ENCODE measurements around the gene GPC6.

The GPC6 gene

GRCh38 chr13:93345024-93345423, 118.4 kb downstream of the GPC6 start:
- Histone ChIP-seq H3K9me2 (replicated peaks; ENCODE audit: low read depth, low read length) (no peaks in the 10 kb centered on the region), H4K20me1 (ENCODE audit: insufficient read depth, low read length, poor library complexity, severe bottlenecking) (no peaks in the 10 kb centered on the region), H3K4me1 (ENCODE audit: insufficient read depth, low read length, poor library complexity, severe bottlenecking) (no peaks in the 10 kb centered on the region), H3F3A (ENCODE audit: low read depth) (no peaks in the 10 kb centered on the region), H3K79me2 (ENCODE audit: insufficient read depth, low read length) (no peaks in the 10 kb centered on the region), H3K9ac (ENCODE audit: low read depth, low read length, poor library complexity, severe bottlenecking) (no peak overlapping the region), H3K4me3 (ENCODE audit: low read length, poor library complexity, severe bottlenecking) (no peak overlapping the region), H2AFZ (ENCODE audit: low read length) (no peak overlapping the region), H3K27me3 (ENCODE audit: insufficient read depth, low read length, poor library complexity, severe bottlenecking) (no peaks in the 10 kb centered on the region), H3K4me2 (ENCODE audit: low read depth, low read length, poor library complexity, severe bottlenecking) (no peak overlapping the region), H3K36me3 (ENCODE audit: insufficient read depth, low read length) (no peaks in the 10 kb centered on the region), H3K9me3 (ENCODE audit: insufficient read depth, low read depth, low read length) (no peaks in the 10 kb centered on the region)
- no peak for TF ChIP-seq EZH2phosphoT487 (IDR thresholded peaks at IDR 0.05; ENCODE audit: borderline replicate concordance)
- TF ChIP-seq, protein P1, sequence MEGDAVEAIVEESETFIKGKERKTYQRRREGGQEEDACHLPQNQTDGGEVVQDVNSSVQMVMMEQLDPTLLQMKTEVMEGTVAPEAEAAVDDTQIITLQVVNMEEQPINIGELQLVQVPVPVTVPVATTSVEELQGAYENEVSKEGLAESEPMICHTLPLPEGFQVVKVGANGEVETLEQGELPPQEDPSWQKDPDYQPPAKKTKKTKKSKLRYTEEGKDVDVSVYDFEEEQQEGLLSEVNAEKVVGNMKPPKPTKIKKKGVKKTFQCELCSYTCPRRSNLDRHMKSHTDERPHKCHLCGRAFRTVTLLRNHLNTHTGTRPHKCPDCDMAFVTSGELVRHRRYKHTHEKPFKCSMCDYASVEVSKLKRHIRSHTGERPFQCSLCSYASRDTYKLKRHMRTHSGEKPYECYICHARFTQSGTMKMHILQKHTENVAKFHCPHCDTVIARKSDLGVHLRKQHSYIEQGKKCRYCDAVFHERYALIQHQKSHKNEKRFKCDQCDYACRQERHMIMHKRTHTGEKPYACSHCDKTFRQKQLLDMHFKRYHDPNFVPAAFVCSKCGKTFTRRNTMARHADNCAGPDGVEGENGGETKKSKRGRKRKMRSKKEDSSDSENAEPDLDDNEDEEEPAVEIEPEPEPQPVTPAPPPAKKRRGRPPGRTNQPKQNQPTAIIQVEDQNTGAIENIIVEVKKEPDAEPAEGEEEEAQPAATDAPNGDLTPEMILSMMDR (conservative IDR thresholded peaks at IDR 0.05; ENCODE audit: low read length): no peak

- Histone ChIP-seq H3K4me1 (ENCODE audit: insufficient read depth, low read length, poor library complexity, severe bottlenecking) (no peaks in the 10 kb centered on the region), H3K4me2 (ENCODE audit: low read depth, low read length, poor library complexity, severe bottlenecking) (no peak overlapping the region), H3K79me2 (ENCODE audit: insufficient read depth, low read length) (no peaks in the 10 kb centered on the region), H3K9me2 (replicated peaks; ENCODE audit: low read depth, low read length) (no peaks in the 10 kb centered on the region), H2AFZ (ENCODE audit: low read length) (no peak overlapping the region), H3K27me3 (ENCODE audit: insufficient read depth, low read length, poor library complexity, severe bottlenecking) (no peaks in the 10 kb centered on the region), H3K9ac (ENCODE audit: low read depth, low read length, poor library complexity, severe bottlenecking) (no peak overlapping the region), H4K20me1 (ENCODE audit: insufficient read depth, low read length, poor library complexity, severe bottlenecking) (no peaks in the 10 kb centered on the region), H3K36me3 (ENCODE audit: insufficient read depth, low read length) (no peaks in the 10 kb centered on the region), H3K9me3 (ENCODE audit: insufficient read depth, low read depth, low read length) (no peaks in the 10 kb centered on the region), H3K4me3 (ENCODE audit: low read length, poor library complexity, severe bottlenecking) (no peak overlapping the region), H3F3A (ENCODE audit: low read depth) (no peaks in the 10 kb centered on the region)
- TF ChIP-seq, protein P1 (conservative IDR thresholded peaks at IDR 0.05; ENCODE audit: low read length): no peak
- no peak for TF ChIP-seq EZH2phosphoT487 (IDR thresholded peaks at IDR 0.05; ENCODE audit: borderline replicate concordance)
Observed at GRCh38 chr13:93345770-93346169, 119.2 kb downstream of the GPC6 start.

DNA sequence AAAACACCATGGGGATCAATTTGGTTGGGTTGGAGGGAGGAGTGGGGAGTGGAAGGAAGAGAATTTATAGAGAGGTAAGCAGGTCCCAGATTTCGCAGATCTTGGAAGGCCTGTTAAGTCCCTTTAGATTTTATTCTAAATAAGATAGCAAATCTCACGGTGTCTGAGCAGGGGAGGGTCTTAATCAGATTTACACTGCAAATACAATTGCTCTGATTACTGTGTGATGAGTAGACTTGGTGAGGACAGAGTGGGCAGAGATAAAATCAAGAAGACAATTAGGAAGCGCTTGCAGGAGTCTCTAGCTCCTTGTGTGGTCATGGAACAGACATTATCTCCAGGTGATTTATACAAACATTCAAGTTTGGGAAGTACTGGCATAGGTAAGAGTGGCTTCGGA, 126.0 kb downstream of the GPC6 start:
- TF ChIP-seq EZH2phosphoT487 (IDR thresholded peaks at IDR 0.05; ENCODE audit: borderline replicate concordance): no peak
- TF ChIP-seq, protein P1 (conservative IDR thresholded peaks at IDR 0.05; ENCODE audit: low read length): no peak
- no peaks in the 10 kb centered on the region for H3K4me1 ChIP-seq (ENCODE audit: insufficient read depth, low read length, poor library complexity, severe bottlenecking)
- H3K79me2 ChIP-seq (ENCODE audit: insufficient read depth, low read length): no peaks in the 10 kb centered on the region
- H3K9ac ChIP-seq (ENCODE audit: low read depth, low read length, poor library complexity, severe bottlenecking): no peak overlapping the region
- H2AFZ ChIP-seq (ENCODE audit: low read length): no peak overlapping the region
- no peak overlapping the region for H3K4me2 ChIP-seq (ENCODE audit: low read depth, low read length, poor library complexity, severe bottlenecking)
- no peaks in the 10 kb centered on the region for H3K9me3 ChIP-seq (ENCODE audit: insufficient read depth, low read depth, low read length)
- no peaks in the 10 kb centered on the region for H3K27me3 ChIP-seq (ENCODE audit: insufficient read depth, low read length, poor library complexity, severe bottlenecking)
- no peaks in the 10 kb centered on the region for H3K36me3 ChIP-seq (ENCODE audit: insufficient read depth, low read length)
- H3K4me3 ChIP-seq (ENCODE audit: low read length, poor library complexity, severe bottlenecking): no peak overlapping the region
- no peaks in the 10 kb centered on the region for H4K20me1 ChIP-seq (ENCODE audit: insufficient read depth, low read length, poor library complexity, severe bottlenecking)
- no peaks in the 10 kb centered on the region for H3K9me2 ChIP-seq (replicated peaks; ENCODE audit: low read depth, low read length)
- H3F3A ChIP-seq (ENCODE audit: low read depth): no peaks in the 10 kb centered on the region
